Parathyroid adenoma (tissue), 2 donors: Measurements from ENCODE around the gene ATP7B.

Experiments
- H2AFZ ChIP-seq: fragments of 300-600 bp; sonication (generic); one replicate; pipeline ENCODE4 v1.7.0; 2017; ENCODE audit warnings: antibody characterized with exemption, mild to moderate bottlenecking
- H3K27ac ChIP-seq: fragments of 300-600 bp; sonication (generic); one replicate; pipeline ENCODE4 v1.7.0; 2017
- H3K27me3 ChIP-seq: fragments of 300-600 bp; sonication (generic); one replicate; pipeline ENCODE4 v1.7.0; 2017; ENCODE audit warnings: low read length; ENCODE audit not compliant: control insufficient read depth, insufficient read depth
- H3K36me3 ChIP-seq: fragments of 300-600 bp; sonication (generic); one replicate; pipeline ENCODE4 v1.7.0; 2017; ENCODE audit warnings: low read length; ENCODE audit not compliant: control insufficient read depth, insufficient read depth
- H3K4me1 ChIP-seq: fragments of 300-600 bp; sonication (generic); one replicate; pipeline ENCODE4 v1.7.0; 2017; ENCODE audit warnings: control low read depth
- H3K4me2 ChIP-seq: fragments of 300-600 bp; sonication (generic); one replicate; pipeline ENCODE4 v1.7.0; 2017; ENCODE audit warnings: low read length
- H3K4me3 ChIP-seq: fragments of 300-600 bp; sonication (generic); one replicate; pipeline ENCODE4 v1.7.0; 2017; ENCODE audit warnings: low read depth, low read length
- H3K79me2 ChIP-seq: fragments of 300-600 bp; sonication (generic); one replicate; pipeline ENCODE4 v1.7.0; 2017; ENCODE audit warnings: control low read depth
- H3K9ac ChIP-seq: fragments of 300-600 bp; sonication (generic); one replicate; pipeline ENCODE4 v1.7.0; 2017; ENCODE audit warnings: mild to moderate bottlenecking
- H3K9me3 ChIP-seq: fragments of 300-600 bp; sonication (generic); one replicate; pipeline ENCODE4 v1.7.0; 2017; ENCODE audit warnings: low read length; ENCODE audit not compliant: control insufficient read depth
- TF ChIP-seq, protein P1 (sequence below): fragments of 300-600 bp; sonication (generic); IDR thresholded peaks from one replicate; pipeline ENCODE4 v1.7.0; 2017; ENCODE audit warnings: antibody characterized with exemption, mild to moderate bottlenecking
- donor health status: primary hyperparathyroidism.

ATP7B gene

DNA sequence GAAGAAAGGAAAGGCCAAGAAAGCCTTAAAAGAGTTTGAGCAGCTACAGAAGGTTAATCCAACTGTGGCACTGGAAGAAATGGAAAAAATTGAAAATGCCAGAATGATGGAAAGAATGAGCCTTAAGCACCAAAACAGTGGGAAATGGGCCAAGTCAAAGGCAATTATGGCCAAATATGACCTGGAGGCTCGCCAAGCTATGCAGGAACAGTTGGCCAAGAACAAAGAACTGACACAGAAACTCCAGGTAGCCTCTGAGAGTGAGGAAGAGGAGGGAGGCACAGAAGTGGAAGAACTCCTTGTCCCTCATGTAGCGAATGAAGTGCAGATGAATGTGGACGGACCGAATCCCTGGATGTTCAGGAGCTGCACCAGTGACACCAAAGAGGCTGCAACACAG lies 18.3 kb upstream of the ATP7B start:
- Histone ChIP-seq H3K4me1 (no peaks in the 10 kb centered on the region), H3K36me3 (no peaks in the 10 kb centered on the region), H2AFZ (no peak overlapping the region), H3K4me3 (no peak overlapping the region), H3K27ac (no peak overlapping the region), H3K9me3 (no peaks in the 10 kb centered on the region), H3K4me2 (no peak overlapping the region), H3K79me2 (no peaks in the 10 kb centered on the region), H3K9ac (no peak overlapping the region), H3K27me3 (no peaks in the 10 kb centered on the region)
- TF ChIP-seq, protein P1, sequence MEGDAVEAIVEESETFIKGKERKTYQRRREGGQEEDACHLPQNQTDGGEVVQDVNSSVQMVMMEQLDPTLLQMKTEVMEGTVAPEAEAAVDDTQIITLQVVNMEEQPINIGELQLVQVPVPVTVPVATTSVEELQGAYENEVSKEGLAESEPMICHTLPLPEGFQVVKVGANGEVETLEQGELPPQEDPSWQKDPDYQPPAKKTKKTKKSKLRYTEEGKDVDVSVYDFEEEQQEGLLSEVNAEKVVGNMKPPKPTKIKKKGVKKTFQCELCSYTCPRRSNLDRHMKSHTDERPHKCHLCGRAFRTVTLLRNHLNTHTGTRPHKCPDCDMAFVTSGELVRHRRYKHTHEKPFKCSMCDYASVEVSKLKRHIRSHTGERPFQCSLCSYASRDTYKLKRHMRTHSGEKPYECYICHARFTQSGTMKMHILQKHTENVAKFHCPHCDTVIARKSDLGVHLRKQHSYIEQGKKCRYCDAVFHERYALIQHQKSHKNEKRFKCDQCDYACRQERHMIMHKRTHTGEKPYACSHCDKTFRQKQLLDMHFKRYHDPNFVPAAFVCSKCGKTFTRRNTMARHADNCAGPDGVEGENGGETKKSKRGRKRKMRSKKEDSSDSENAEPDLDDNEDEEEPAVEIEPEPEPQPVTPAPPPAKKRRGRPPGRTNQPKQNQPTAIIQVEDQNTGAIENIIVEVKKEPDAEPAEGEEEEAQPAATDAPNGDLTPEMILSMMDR: no peak

DNA sequence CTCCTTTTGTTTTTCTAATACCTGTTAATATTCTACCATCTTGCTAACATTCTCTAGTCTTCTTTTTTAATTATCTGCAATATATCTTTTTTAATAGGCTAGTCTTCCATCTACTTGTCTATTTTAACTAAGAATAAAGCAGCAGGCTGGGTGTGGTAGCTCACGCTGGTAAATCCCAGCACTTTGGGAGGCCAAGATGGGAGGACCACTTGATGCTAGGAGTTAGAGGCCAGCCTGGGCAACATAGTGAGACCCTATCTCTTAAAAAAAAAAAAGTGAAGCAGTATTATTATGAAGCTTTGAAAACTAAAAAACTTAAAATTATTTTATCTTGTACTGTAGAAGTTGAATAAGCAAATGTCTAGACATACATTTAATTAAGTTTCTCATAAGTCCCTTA lies 16.6 kb upstream of the ATP7B start:
- H3K27ac ChIP-seq: no peak overlapping the region
- no peak overlapping the region for H2AFZ ChIP-seq
- H3K9ac ChIP-seq: no peak overlapping the region
- H3K79me2 ChIP-seq: no peaks in the 10 kb centered on the region
- H3K27me3 ChIP-seq: no peaks in the 10 kb centered on the region
- TF ChIP-seq, protein P1: no peak
- H3K4me1 ChIP-seq: no peaks in the 10 kb centered on the region
- H3K4me3 ChIP-seq: no peak overlapping the region
- no peaks in the 10 kb centered on the region for H3K36me3 ChIP-seq
- H3K4me2 ChIP-seq: no peak overlapping the region
- no peaks in the 10 kb centered on the region for H3K9me3 ChIP-seq

DNA sequence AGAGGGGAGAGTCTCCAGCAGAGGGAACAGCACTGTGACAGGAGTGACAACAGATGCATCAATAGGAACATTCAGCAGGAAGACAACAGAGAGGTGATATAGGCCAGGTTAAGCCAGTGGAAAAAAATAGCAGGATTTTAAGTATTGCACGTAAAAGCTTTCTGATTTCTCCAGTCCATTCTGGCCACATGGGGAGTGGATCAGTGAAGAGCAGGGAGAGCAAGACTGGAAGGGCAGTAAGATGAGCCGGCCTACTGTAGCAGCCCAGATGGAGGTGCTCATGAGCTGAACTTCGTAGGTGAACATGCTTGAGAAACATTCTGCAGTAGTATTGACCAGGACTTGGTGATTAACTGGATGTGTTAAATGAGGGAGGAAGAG lies 15.0 kb upstream of the ATP7B start:
- Histone ChIP-seq H3K4me2 (no peak overlapping the region), H3K27me3 (no peaks in the 10 kb centered on the region), H3K9me3 (no peaks in the 10 kb centered on the region), H2AFZ (no peak overlapping the region), H3K4me3 (no peak overlapping the region), H3K9ac (no peak overlapping the region), H3K36me3 (no peaks in the 10 kb centered on the region), H3K27ac (no peak overlapping the region), H3K79me2 (no peaks in the 10 kb centered on the region), H3K4me1 (no peaks in the 10 kb centered on the region)
- TF ChIP-seq, protein P1: no peak

DNA sequence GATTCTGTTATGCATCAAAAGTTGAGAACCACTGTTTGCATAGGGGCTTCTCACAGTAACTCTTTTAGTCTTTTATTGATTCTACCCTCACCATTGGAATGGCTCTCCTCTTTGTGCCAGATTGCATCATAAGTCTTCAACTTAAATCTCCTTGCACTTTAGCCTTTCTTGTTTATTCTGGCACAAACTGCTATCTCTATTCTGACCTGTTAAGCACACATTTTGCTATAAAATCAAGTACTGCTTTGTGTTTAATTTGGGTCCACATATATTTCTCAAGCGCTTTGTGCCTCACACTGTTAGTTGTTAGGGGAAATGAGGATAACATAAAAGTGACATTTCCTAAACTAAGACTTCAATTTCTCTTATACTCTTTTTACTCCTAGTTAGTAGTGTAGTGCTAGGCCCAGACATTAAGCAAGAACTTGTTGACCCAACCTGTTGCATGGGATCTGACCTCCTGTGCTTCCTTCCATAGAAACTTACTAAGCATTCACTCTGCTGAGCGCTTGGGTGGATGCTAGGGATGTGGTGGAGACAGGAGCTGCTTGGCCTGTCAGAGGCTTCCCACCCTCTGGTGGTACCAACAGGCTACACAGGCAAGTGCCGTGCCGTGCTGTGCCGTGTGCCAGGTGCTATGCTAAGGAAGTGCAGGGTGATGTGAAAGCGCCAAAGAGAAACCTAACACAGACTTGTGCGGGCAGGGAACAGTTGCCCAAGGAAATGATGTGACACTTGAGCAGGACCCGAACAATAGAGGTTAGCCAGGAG lies 14.4 kb upstream of the ATP7B start:
- TF ChIP-seq, protein P1: no peak
- Histone ChIP-seq H3K9ac (no peak overlapping the region), H3K36me3 (no peaks in the 10 kb centered on the region), H3K9me3 (no peaks in the 10 kb centered on the region), H3K4me2 (no peak overlapping the region), H3K4me3 (no peak overlapping the region), H3K27me3 (no peaks in the 10 kb centered on the region), H3K79me2 (no peaks in the 10 kb centered on the region), H2AFZ (no peak overlapping the region), H3K4me1 (no peaks in the 10 kb centered on the region), H3K27ac (no peak overlapping the region)

DNA sequence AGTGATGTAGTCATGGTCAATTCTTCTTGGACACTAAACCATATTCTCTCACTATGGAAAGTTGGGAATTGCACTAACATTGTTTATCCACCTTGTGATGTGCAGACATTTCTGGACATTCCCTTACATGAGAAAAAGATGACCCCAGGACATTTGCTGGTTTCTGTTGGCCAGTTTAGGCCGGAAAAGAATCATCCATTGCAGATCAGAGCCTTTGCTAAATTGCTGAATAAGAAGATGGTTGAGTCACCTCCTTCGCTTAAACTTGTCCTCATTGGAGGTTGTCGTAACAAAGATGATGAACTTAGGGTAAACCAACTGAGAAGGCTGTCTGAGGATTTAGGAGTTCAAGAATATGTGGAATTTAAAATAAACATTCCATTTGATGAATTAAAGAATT lies 13.2 kb upstream of the ATP7B start, which contains the start of gene UTP14C:
UTP14C (plus strand) TSS at position 211 of the 400 bp plus-strand sequence. CDS start 4,114 bp downstream, outside the sequence.
- H2AFZ ChIP-seq: no peak within 1 kb of the TSS
- H3K27me3 ChIP-seq: no peaks in the 10 kb centered on the region
- H3K9me3 ChIP-seq: no peaks in the 10 kb centered on the region
- H3K36me3 ChIP-seq: no peaks in the 10 kb centered on the region
- H3K79me2 ChIP-seq: no peaks in the 10 kb centered on the region
- H3K27ac ChIP-seq: no peak within 1 kb of the TSS
- no peak within 1 kb of the TSS for H3K9ac ChIP-seq
- H3K4me2 ChIP-seq: no peak within 1 kb of the TSS
- TF ChIP-seq, protein P1: no peak
- no peak within 1 kb of the TSS for H3K4me3 ChIP-seq
- no peaks in the 10 kb centered on the region for H3K4me1 ChIP-seq
